Panc1 (cell line): ENCODE measurements around the gene NEMP1.

Source experiments
- CTCF ChIP-seq: fragments of 450-650 bp; IDR thresholded peaks from 2 replicates; pipeline ENCODE4 v1.5.1; 2017; ENCODE audit warnings: mild to moderate bottlenecking
- POLR2AphosphoS5 ChIP-seq: IDR thresholded peaks from 2 replicates; pipeline ENCODE4 v1.6.1; 2012; ENCODE audit warnings: mild to moderate bottlenecking, low read depth, low read length, moderate library complexity
- TF ChIP-seq, protein P1 (sequence below), 2 experiments: IDR thresholded peaks; 2 replicates each; pipeline ENCODE4 v1.6.1; 2011 to 2012; ENCODE audit warnings: low read depth in 2 of 2, control low read depth in 1 of 2, low read length in 1 of 2, mild to moderate bottlenecking in 1 of 2, moderate library complexity in 1 of 2; ENCODE audit not compliant: insufficient read depth in 1 of 2

- TF ChIP-seq, protein P1, sequence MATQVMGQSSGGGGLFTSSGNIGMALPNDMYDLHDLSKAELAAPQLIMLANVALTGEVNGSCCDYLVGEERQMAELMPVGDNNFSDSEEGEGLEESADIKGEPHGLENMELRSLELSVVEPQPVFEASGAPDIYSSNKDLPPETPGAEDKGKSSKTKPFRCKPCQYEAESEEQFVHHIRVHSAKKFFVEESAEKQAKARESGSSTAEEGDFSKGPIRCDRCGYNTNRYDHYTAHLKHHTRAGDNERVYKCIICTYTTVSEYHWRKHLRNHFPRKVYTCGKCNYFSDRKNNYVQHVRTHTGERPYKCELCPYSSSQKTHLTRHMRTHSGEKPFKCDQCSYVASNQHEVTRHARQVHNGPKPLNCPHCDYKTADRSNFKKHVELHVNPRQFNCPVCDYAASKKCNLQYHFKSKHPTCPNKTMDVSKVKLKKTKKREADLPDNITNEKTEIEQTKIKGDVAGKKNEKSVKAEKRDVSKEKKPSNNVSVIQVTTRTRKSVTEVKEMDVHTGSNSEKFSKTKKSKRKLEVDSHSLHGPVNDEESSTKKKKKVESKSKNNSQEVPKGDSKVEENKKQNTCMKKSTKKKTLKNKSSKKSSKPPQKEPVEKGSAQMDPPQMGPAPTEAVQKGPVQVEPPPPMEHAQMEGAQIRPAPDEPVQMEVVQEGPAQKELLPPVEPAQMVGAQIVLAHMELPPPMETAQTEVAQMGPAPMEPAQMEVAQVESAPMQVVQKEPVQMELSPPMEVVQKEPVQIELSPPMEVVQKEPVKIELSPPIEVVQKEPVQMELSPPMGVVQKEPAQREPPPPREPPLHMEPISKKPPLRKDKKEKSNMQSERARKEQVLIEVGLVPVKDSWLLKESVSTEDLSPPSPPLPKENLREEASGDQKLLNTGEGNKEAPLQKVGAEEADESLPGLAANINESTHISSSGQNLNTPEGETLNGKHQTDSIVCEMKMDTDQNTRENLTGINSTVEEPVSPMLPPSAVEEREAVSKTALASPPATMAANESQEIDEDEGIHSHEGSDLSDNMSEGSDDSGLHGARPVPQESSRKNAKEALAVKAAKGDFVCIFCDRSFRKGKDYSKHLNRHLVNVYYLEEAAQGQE (IDR thresholded peaks at IDR 0.05; ENCODE audit: insufficient read depth in 1 of 2, low read depth in 2 of 2, low read length in 1 of 2), result no peak
- TF ChIP-seq CTCF, result no peak
- TF ChIP-seq POLR2AphosphoS5, result no peak
These were observed 12.5 kb upstream of the NEMP1 start for GRCh38 chr12:57090924-57091637.
